ENCODE results near the gene C11orf24.

C11orf24 gene

GRCh38 chr11:68271023-68271780, 571 bp downstream of the C11orf24 start:
- 3% methylated on average over 20 of the region's 23 CpGs for WGBS (ENCODE audit: insufficient coverage)
- no peaks in the 10 kb centered on the region for H3K27me3 ChIP-seq (replicated peaks in 2 of 5; ENCODE audit: control insufficient read depth in 4 of 5, insufficient read depth in 5 of 5, low read length in 4 of 5)

DNA sequence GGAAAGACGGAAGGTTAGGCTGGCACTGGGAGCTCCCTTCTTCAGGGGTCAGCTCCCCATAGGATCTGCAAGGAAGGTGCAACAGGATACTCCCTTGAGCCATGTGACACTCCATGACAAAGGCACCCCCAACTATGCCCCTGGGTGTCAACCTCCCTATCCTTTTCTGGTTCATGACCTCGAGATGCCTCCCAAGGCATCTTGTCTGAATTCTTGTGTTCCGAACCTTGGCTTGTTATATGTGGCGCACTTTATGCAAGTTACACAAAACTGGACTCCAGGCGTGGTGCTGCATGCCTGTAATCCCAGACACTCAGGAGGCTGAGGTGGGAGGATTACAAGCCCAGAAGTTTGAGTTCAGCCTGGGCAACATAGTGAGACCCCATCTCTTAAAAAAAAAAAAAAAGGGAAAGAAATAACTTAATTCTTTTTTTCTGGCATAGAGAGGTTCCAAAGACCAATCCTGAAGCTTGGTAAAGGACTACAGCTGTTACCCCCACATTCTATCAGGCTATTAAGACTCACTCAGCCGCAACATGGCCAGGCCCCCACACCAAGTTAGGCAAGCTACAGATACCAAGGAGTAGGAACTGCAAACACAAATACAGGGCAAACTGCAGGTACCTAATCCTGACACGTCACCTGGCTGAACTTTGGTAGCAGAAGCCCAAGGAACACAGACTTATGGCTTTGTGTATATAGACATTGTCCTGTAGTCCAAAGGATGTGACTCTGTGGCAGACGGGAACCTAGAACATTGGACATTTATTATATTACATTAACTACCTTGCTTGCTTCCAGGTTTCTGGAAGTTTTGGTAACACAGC, 1.4 kb downstream of the C11orf24 start:
- H3K4me3 ChIP-seq (ENCODE audit: control insufficient read depth in 1 of 7, extremely low read depth in 1 of 7, insufficient read depth in 4 of 7, low read depth in 2 of 7, low read length in 6 of 7): peak overlapping the region in 4 of 7 experiments; percentile 68 to 89 (median 81)

More at GRCh38 chr11:68271023-68271780, 571 bp downstream of the C11orf24 start:
- Histone ChIP-seq H3K4me3 (ENCODE audit: control insufficient read depth in 1 of 7, extremely low read depth in 1 of 7, insufficient read depth in 4 of 7, low read depth in 2 of 7, low read length in 6 of 7) (peak overlapping the region; percentile 68 to 89 (median 81)), H3K27ac (ENCODE audit: insufficient read depth in 1 of 2, low read depth in 1 of 2, low read length in 2 of 2, poor library complexity in 1 of 2, severe bottlenecking in 2 of 2) (peak overlapping the region; percentile 66 to 85), H3K36me3 (ENCODE audit: control insufficient read depth in 4 of 4, insufficient read depth in 4 of 4, low read length in 3 of 4) (peaks cover 0 to 15% (median 7%) of the 10 kb centered on the region in 4 experiments), H3K9me3 (ENCODE audit: control extremely low read depth in 1 of 5, control insufficient read depth in 4 of 5, insufficient read depth in 2 of 5, low read depth in 1 of 5, low read length in 4 of 5) (no peaks in the 10 kb centered on the region), H3K4me1 (ENCODE audit: control extremely low read depth in 1 of 4, control insufficient read depth in 4 of 4, insufficient read depth in 4 of 4, low read length in 3 of 4) (peaks cover 8 to 28% (median 19%) of the 10 kb centered on the region in 4 experiments)
- ChIA-PET CTCF (interaction anchor here (0.9 to 6.3 kb wide), 15 partner anchors 12 to 112 kb away, joined by 3 to 93 read pairs (median 4); no protein-coding TSS in a partner anchor), POLR2A (interaction anchor here (0.7 to 1.0 kb wide), 5 partner anchors 11 to 491 kb away, joined by 4 to 8 read pairs (median 5); no protein-coding TSS in a partner anchor)
- peak; percentile 81 to 93 (median 91) for DNase-seq

GRCh38 chr11:68269414-68270081, 2.2 kb downstream of the C11orf24 start:
- no peaks in the 10 kb centered on the region for H3K27me3 ChIP-seq (replicated peaks in 2 of 5; ENCODE audit: control insufficient read depth in 4 of 5, insufficient read depth in 5 of 5, low read length in 4 of 5)
- no peak overlapping the region for H3K4me3 ChIP-seq (ENCODE audit: control insufficient read depth in 1 of 7, extremely low read depth in 1 of 7, insufficient read depth in 4 of 7, low read depth in 2 of 7, low read length in 6 of 7)
- ChIA-PET POLR2A (no interaction called here), CTCF (interaction anchor here (1.4 to 6.3 kb wide), 4 partner anchors 10 to 37 kb away, joined by 3 to 93 read pairs (median 31); no protein-coding TSS in a partner anchor)
- no peak overlapping the region for H3K27ac ChIP-seq (ENCODE audit: insufficient read depth in 1 of 2, low read depth in 1 of 2, low read length in 2 of 2, poor library complexity in 1 of 2, severe bottlenecking in 2 of 2)
- H3K9me3 ChIP-seq (ENCODE audit: control extremely low read depth in 1 of 5, control insufficient read depth in 4 of 5, insufficient read depth in 2 of 5, low read depth in 1 of 5, low read length in 4 of 5): no peaks in the 10 kb centered on the region
- peaks cover 0 to 29% (median 14%) of the 10 kb centered on the region in 4 experiments for H3K36me3 ChIP-seq (ENCODE audit: control insufficient read depth in 4 of 4, insufficient read depth in 4 of 4, low read length in 3 of 4)
- no peak for DNase-seq
- 97% methylated on average over 7 of the region's 10 CpGs for WGBS (ENCODE audit: insufficient coverage)
- peaks cover 8 to 28% (median 19%) of the 10 kb centered on the region in 4 experiments for H3K4me1 ChIP-seq (ENCODE audit: control extremely low read depth in 1 of 4, control insufficient read depth in 4 of 4, insufficient read depth in 4 of 4, low read length in 3 of 4)

More for the DNA sequence above, 1.4 kb downstream of the C11orf24 start:
- CTCF ChIA-PET: interaction anchor here (0.9 to 6.3 kb wide), 12 partner anchors 11 to 113 kb away, joined by 3 to 93 read pairs (median 4); no protein-coding TSS in a partner anchor
- H3K4me1 ChIP-seq (ENCODE audit: control extremely low read depth in 1 of 4, control insufficient read depth in 4 of 4, insufficient read depth in 4 of 4, low read length in 3 of 4): peaks cover 8 to 28% (median 19%) of the 10 kb centered on the region in 4 experiments
- H3K9me3 ChIP-seq (ENCODE audit: control extremely low read depth in 1 of 5, control insufficient read depth in 4 of 5, insufficient read depth in 2 of 5, low read depth in 1 of 5, low read length in 4 of 5): no peaks in the 10 kb centered on the region
- peaks cover 0 to 22% (median 12%) of the 10 kb centered on the region in 4 experiments for H3K36me3 ChIP-seq (ENCODE audit: control insufficient read depth in 4 of 4, insufficient read depth in 4 of 4, low read length in 3 of 4)
- H3K27me3 ChIP-seq (replicated peaks in 2 of 5; ENCODE audit: control insufficient read depth in 4 of 5, insufficient read depth in 5 of 5, low read length in 4 of 5): no peaks in the 10 kb centered on the region
- DNase-seq: no peak
- 83% methylated on average over 6 of the region's 8 CpGs for WGBS (ENCODE audit: insufficient coverage)
- POLR2A ChIA-PET: interaction anchor here (0.7 to 1.0 kb wide), 3 partner anchors 13 to 492 kb away, joined by 4 to 7 read pairs (median 5); no protein-coding TSS in a partner anchor
- H3K27ac ChIP-seq (ENCODE audit: insufficient read depth in 1 of 2, low read depth in 1 of 2, low read length in 2 of 2, poor library complexity in 1 of 2, severe bottlenecking in 2 of 2): peak overlapping the region in 1 of 2 experiments; percentile 85

GRCh38 chr11:68267881-68268240, 3.9 kb downstream of the C11orf24 start:
- ChIA-PET CTCF (interaction anchor here (3.6 to 3.7 kb wide), 2 partner anchors 11 to 30 kb away, joined by 18 to 34 read pairs; no protein-coding TSS in a partner anchor), POLR2A (no interaction called here)
- no peaks in the 10 kb centered on the region for H3K9me3 ChIP-seq (ENCODE audit: control extremely low read depth in 1 of 5, control insufficient read depth in 4 of 5, insufficient read depth in 2 of 5, low read depth in 1 of 5, low read length in 4 of 5)
- 97% methylated on average over 6 of the region's 6 CpGs for WGBS (ENCODE audit: insufficient coverage)
- no peak for DNase-seq
- H3K36me3 ChIP-seq (ENCODE audit: control insufficient read depth in 4 of 4, insufficient read depth in 4 of 4, low read length in 3 of 4): peaks cover 2 to 41% (median 21%) of the 10 kb centered on the region in 4 experiments
- H3K4me3 ChIP-seq (ENCODE audit: control insufficient read depth in 1 of 7, extremely low read depth in 1 of 7, insufficient read depth in 4 of 7, low read depth in 2 of 7, low read length in 6 of 7): no peak overlapping the region
- H3K27me3 ChIP-seq (replicated peaks in 2 of 5; ENCODE audit: control insufficient read depth in 4 of 5, insufficient read depth in 5 of 5, low read length in 4 of 5): no peaks in the 10 kb centered on the region
- H3K27ac ChIP-seq (ENCODE audit: insufficient read depth in 1 of 2, low read depth in 1 of 2, low read length in 2 of 2, poor library complexity in 1 of 2, severe bottlenecking in 2 of 2): no peak overlapping the region
- H3K4me1 ChIP-seq (ENCODE audit: control extremely low read depth in 1 of 4, control insufficient read depth in 4 of 4, insufficient read depth in 4 of 4, low read length in 3 of 4): peaks cover 5 to 22% (median 17%) of the 10 kb centered on the region in 4 experiments

GRCh38 chr11:68266936-68267880, 4.6 kb downstream of the C11orf24 start:
- DNase-seq: no peak
- Histone ChIP-seq H3K4me3 (ENCODE audit: control insufficient read depth in 1 of 7, extremely low read depth in 1 of 7, insufficient read depth in 4 of 7, low read depth in 2 of 7, low read length in 6 of 7) (no peak overlapping the region), H3K9me3 (ENCODE audit: control extremely low read depth in 1 of 5, control insufficient read depth in 4 of 5, insufficient read depth in 2 of 5, low read depth in 1 of 5, low read length in 4 of 5) (no peaks in the 10 kb centered on the region), H3K4me1 (ENCODE audit: control extremely low read depth in 1 of 4, control insufficient read depth in 4 of 4, insufficient read depth in 4 of 4, low read length in 3 of 4) (peaks cover 4 to 17% (median 12%) of the 10 kb centered on the region in 4 experiments), H3K27ac (ENCODE audit: insufficient read depth in 1 of 2, low read depth in 1 of 2, low read length in 2 of 2, poor library complexity in 1 of 2, severe bottlenecking in 2 of 2) (no peak overlapping the region), H3K27me3 (replicated peaks in 2 of 5; ENCODE audit: control insufficient read depth in 4 of 5, insufficient read depth in 5 of 5, low read length in 4 of 5) (no peaks in the 10 kb centered on the region), H3K36me3 (ENCODE audit: control insufficient read depth in 4 of 4, insufficient read depth in 4 of 4, low read length in 3 of 4) (peaks cover 2 to 47% (median 28%) of the 10 kb centered on the region in 4 experiments)
- POLR2A ChIA-PET: no interaction called here
- CTCF ChIA-PET: interaction anchor here (0.9 to 3.7 kb wide), 3 partner anchors 10 to 30 kb away, joined by 3 to 34 read pairs (median 18); no protein-coding TSS in a partner anchor
- 97% methylated on average over 12 of the region's 12 CpGs for WGBS (ENCODE audit: insufficient coverage)
